Keratinocyte (primary cell): ENCODE measurements around the gene CCDC18.

Source experiments
- CTCF ChIP-seq, 3 experiments: IDR thresholded peaks in 1 of 3; conservative IDR thresholded peaks in 1 of 3; optimal IDR thresholded peaks in 1 of 3; 2 replicates in 2 of 3; 3 replicates in 1 of 3; pipeline versions ENCODE3 to v1.5.1; 2011; ENCODE audit warnings: low read length in 3 of 3, mild to moderate bottlenecking in 3 of 3, moderate library complexity in 2 of 3, control low read depth in 1 of 3, inconsistent platforms in 1 of 3; ENCODE audit not compliant: insufficient read depth in 2 of 3; ENCODE audit errors: extremely low read depth in 1 of 3
- EZH2 ChIP-seq: IDR thresholded peaks from one replicate; pipeline ENCODE4 v1.6.1; 2012; ENCODE audit warnings: inconsistent platforms, mild to moderate bottlenecking, low read length, moderate library complexity

- TF ChIP-seq CTCF (optimal IDR thresholded peaks at IDR 0.05 in 1 of 3, IDR thresholded peaks at IDR 0.05 in 1 of 3, conservative IDR thresholded peaks at IDR 0.05 in 1 of 3; ENCODE audit: extremely low read depth in 1 of 3, insufficient read depth in 2 of 3, low read length in 3 of 3) (no peak), EZH2 (no peak)
Observed at GRCh38 chr1:93323185-93323820, 142.8 kb downstream of the CCDC18 start.
